HepG2 (cell line): ENCODE data around the gene DEPDC1B. TPM values are rescaled to one million over a fixed set of nuclear protein-coding genes. Genes with fewer than 3 reads are reported as not detected.
"Not testable (repeated sequence)": the region's sequence is repeated elsewhere in the genome, so short reads cannot be mapped to it uniquely, and the experiment has no call there.

Experiments
- ATAC-seq: fragments of 200-7000 bp; cut with Tn5 transposase; 3 replicates; pipeline ENCODE4 v1.9.1; 2020; ENCODE audit warnings: mild to moderate bottlenecking, moderate library complexity
- BruUV-seq: library from RNA; stranded (reverse); fragments of 400-500 nt; replicated peaks from 2 replicates; lab custom pipeline; 2021; lab: Mats Ljungman, UMichigan
- CTCF ChIA-PET: fragments of 300-600 bp; formaldehyde crosslinking; extraction: SDS; loops from one replicate; lab custom pipeline; 2021; ENCODE audit warnings: low total read pairs, inconsistent platforms, low intra/inter-chr PET ratio; lab: Yijun Ruan, JAX
- POLR2A ChIA-PET: fragments of 350-600 bp; sonication (Branson Sonifier 250); formaldehyde crosslinking; loops from one replicate; lab custom pipeline; 2020; ENCODE audit warnings: antibody characterized with exemption, inconsistent platforms; lab: Yijun Ruan, JAX
- DNase-seq: peaks from one replicate; pipeline ENCODE4 v3.0.0-alpha.2; 2015; ENCODE audit warnings: low spot score
- FAIRE-seq: peaks from 3 replicates; lab custom pipeline; 2011; peaks lifted over from hg19 to GRCh38; lab: Jason Lieb, UNC
- H2AFZ ChIP-seq: one replicate; pipeline ENCODE4 v1.6.1; 2011; ENCODE audit warnings: low read length, inconsistent platforms
- H3K27ac ChIP-seq: fragments of 300-600 bp; 3 replicates; pipeline ENCODE4 v1.8.0; 2011; ENCODE audit warnings: mixed run types, mild to moderate bottlenecking, mixed read lengths, low read length, inconsistent platforms; ENCODE audit not compliant: insufficient read depth; ENCODE audit errors: extremely low read length
- H3K27me3 ChIP-seq, 2 experiments: fragments of 200-600 bp in 1 of 2; 2 replicates in 1 of 2; 3 replicates in 1 of 2; pipeline versions ENCODE4 v1.6.0 to v1.8.0; 2011; ENCODE audit warnings: low read length in 2 of 2, mild to moderate bottlenecking in 2 of 2, moderate library complexity in 2 of 2, inconsistent platforms in 1 of 2; ENCODE audit not compliant: insufficient read depth in 2 of 2, control insufficient read depth in 1 of 2
- H3K36me3 ChIP-seq, 2 experiments: fragments of 200-600 bp in 1 of 2; replicated peaks in 1 of 2; 2 replicates in 1 of 2; 3 replicates in 1 of 2; pipeline versions ENCODE4 v1.5.1 to v1.8.0; 2011; ENCODE audit warnings: low read length in 2 of 2, inconsistent platforms in 1 of 2; ENCODE audit not compliant: insufficient read depth in 2 of 2, control insufficient read depth in 1 of 2
- H3K4me1 ChIP-seq: 2 replicates; pipeline ENCODE4 v1.5.1; 2012; ENCODE audit warnings: low read length, inconsistent platforms; ENCODE audit not compliant: insufficient read depth
- H3K4me2 ChIP-seq: 2 replicates; pipeline ENCODE4 v1.6.0; 2011; ENCODE audit warnings: low read depth, low read length, inconsistent platforms
- H3K4me3 ChIP-seq, 3 experiments: fragments of 200-600 bp in 1 of 3; sonication (generic), shearing (Covaris generic) in 1 of 3; replicated peaks in 1 of 3; 2 replicates each; pipeline ENCODE4 v1.5.1; 2011 to 2016; ENCODE audit warnings: low read length in 3 of 3, inconsistent platforms in 2 of 3, low read depth in 2 of 3, mild to moderate bottlenecking in 2 of 3, control low read depth in 1 of 3, mixed read lengths in 1 of 3; ENCODE audit not compliant: insufficient read depth in 1 of 3
- H3K79me2 ChIP-seq: one replicate; pipeline ENCODE4 v1.6.1; 2011; ENCODE audit warnings: low read length, inconsistent platforms; ENCODE audit not compliant: insufficient read depth
- H3K9ac ChIP-seq: 2 replicates; pipeline ENCODE4 v1.6.0; 2011; ENCODE audit warnings: mild to moderate bottlenecking, low read depth, low read length, inconsistent platforms; ENCODE audit not compliant: insufficient read depth
- H3K9me3 ChIP-seq: 2 replicates; pipeline ENCODE4 v1.5.1; 2012; ENCODE audit warnings: mild to moderate bottlenecking, low read length
- H4K20me1 ChIP-seq: 2 replicates; pipeline ENCODE4 v1.6.0; 2011; ENCODE audit warnings: inconsistent platforms, mild to moderate bottlenecking, low read length, moderate library complexity; ENCODE audit not compliant: insufficient read depth
- BCL6 ChIP-seq: IDR thresholded peaks from 2 replicates; pipeline ENCODE4 v1.6.1; 2016; ENCODE audit warnings: missing genetic modification reagents, missing compliant biosample characterization
- ZNF12 ChIP-seq: sonication (generic); formaldehyde crosslinking; IDR thresholded peaks from 2 replicates; pipeline ENCODE4 v1.5.0; 2020; ENCODE audit warnings: missing genetic modification reagents
- ZNF317 ChIP-seq: sonication (generic); formaldehyde crosslinking; IDR thresholded peaks from 2 replicates; pipeline ENCODE4 v1.5.0; 2020; ENCODE audit warnings: mild to moderate bottlenecking, missing genetic modification reagents
- WGBS: methylation state at CpG from one replicate; pipeline ENCODE4 v1.1.6; 2017; ENCODE audit warnings: low lambda C conversion rate; 5-methylcytosine and 5-hydroxymethylcytosine counted together
- in situ Hi-C: cut with HindIII; loops from 2 replicates; pipeline ENCODE4 v1.10.0; 2017; ENCODE audit warnings: low pct_unique_long_range_greater_than_20kb; ENCODE audit not compliant: extremely low pct_ligation_motif_present
- intact Hi-C: fragments of 100-400 bp; cut with micrococcal nuclease; formaldehyde crosslinking; loops from one replicate; pipeline ENCODE4 v1.10.0; 2022; ENCODE audit not compliant: unreplicated experiment
- polyA plus RNA-seq, 8 experiments: library from polyadenylated mRNA; depleted of rRNA in 3 of 8; stranded (reverse) in 7 of 8; unstranded in 1 of 8; fragments of >200 nt; fragmentation: Illumina TruSeq in 4 of 8; extraction: Trizol in 4 of 8; gene quantifications; 2 replicates each; pipeline versions ENCODE4 v1.2.1 to v1.2.3, GENCODE V29; 2011 to 2016; ENCODE audit warnings: low read depth in 4 of 8, missing spikeins in 1 of 8, mixed read lengths in 1 of 8; ENCODE audit not compliant: insufficient read depth in 1 of 8
- total RNA-seq, 5 experiments: library from RNA; depleted of rRNA; stranded (reverse); fragments of >200 nt; fragmentation: Illumina TruSeq; extraction: Trizol; gene quantifications; 2 replicates each; pipeline ENCODE4 v1.2.3, GENCODE V29; 2016; ENCODE audit warnings: low read depth in 1 of 5
- TF ChIP-seq, protein P1 (sequence below): sonication (generic); formaldehyde crosslinking; IDR thresholded peaks from 2 replicates; pipeline ENCODE4 v1.8.0; 2022; ENCODE audit warnings: mild to moderate bottlenecking, missing genetic modification reagents, borderline replicate concordance

Gene DEPDC1B
- total and polyA plus RNA-seq, 2 of the 13 experiments (the other 11 are each of a cell fraction or from before 2014, with no cell fraction given) = 29.5 to 51.3 TPM

DNA sequence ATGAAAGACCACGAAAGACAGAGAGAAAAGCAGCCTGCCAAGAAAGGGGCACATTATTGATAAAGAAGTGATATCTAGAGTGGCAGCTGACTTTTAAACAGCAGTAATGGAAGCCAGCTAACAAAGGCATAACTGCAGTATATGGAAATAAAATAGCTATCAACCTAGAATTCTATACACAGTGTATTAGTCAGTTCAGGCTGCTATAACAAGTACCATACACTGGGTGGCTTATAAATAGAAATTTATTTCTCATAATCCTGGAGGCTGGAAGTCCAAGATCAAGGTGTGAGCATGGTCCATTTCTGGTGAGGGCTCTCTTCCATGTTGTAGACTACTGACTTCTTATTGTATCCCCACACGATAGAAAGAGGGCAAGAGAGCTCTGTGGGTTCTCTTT, 109.8 kb downstream of the DEPDC1B start:
- H3K4me2 ChIP-seq = no peak overlapping the region
- no peak overlapping the region for H3K4me3 ChIP-seq
- DNase-seq = no peak
- no TSS peak for BruUV-seq
- TF ChIP-seq ZNF12 (CRISPR knock-in tag) = peak; percentile 96
- TF ChIP-seq BCL6 (CRISPR knock-in tag) = no peak
- peak; percentile 83 for TF ChIP-seq ZNF317 (CRISPR knock-in tag)
- H3K27me3 ChIP-seq = no peaks in the 10 kb centered on the region
- no peaks in the 10 kb centered on the region for H3K9me3 ChIP-seq
- intact Hi-C loops = no loop called here
- in situ Hi-C loops = loop anchor here (25.0 kb wide), 1 partner anchor 1203 kb away; no protein-coding TSS in a partner anchor
- H2AFZ ChIP-seq = no peak overlapping the region
- H3K4me1 ChIP-seq = peaks cover 12% of the 10 kb centered on the region; the same call in 1 of the 2 replicates
- H3K79me2 ChIP-seq = no peaks in the 10 kb centered on the region
- ChIA-PET CTCF (no interaction called here), POLR2A (no interaction called here)
- no peak overlapping the region for H3K9ac ChIP-seq
- H4K20me1 ChIP-seq = no peaks in the 10 kb centered on the region
- 97% methylated on average over 2 of the region's 2 CpGs for WGBS
- no peak overlapping the region for H3K27ac ChIP-seq
- ATAC-seq = no peak
- 0 out of 5 replicates have a peak, but pooled peaks cover 0 to 4% of the 10 kb centered on the region in 2 experiments for H3K36me3 ChIP-seq
- FAIRE-seq = no peak

- DNase-seq, H4K20me1 ChIP-seq, H3K27ac ChIP-seq, H3K27me3 ChIP-seq, H3K9me3 ChIP-seq, H3K4me2 ChIP-seq, FAIRE-seq, ATAC-seq, H3K36me3 ChIP-seq, H2AFZ ChIP-seq, H3K9ac ChIP-seq, H3K4me3 ChIP-seq, H3K79me2 ChIP-seq, POLR2A ChIA-PET, CTCF ChIA-PET, BruUV-seq: not testable (repeated sequence)
- intact Hi-C loops (loop anchor here (2.0 to 10.0 kb wide), 3 partner anchors 93 to 1403 kb away; no protein-coding TSS in a partner anchor), in situ Hi-C loops (loop anchor here (10.0 to 25.0 kb wide), 3 partner anchors 293 to 1200 kb away; no protein-coding TSS in a partner anchor)
- WGBS = 100% methylated on average over 6 of the region's 6 CpGs
- TF ChIP-seq, protein P1, sequence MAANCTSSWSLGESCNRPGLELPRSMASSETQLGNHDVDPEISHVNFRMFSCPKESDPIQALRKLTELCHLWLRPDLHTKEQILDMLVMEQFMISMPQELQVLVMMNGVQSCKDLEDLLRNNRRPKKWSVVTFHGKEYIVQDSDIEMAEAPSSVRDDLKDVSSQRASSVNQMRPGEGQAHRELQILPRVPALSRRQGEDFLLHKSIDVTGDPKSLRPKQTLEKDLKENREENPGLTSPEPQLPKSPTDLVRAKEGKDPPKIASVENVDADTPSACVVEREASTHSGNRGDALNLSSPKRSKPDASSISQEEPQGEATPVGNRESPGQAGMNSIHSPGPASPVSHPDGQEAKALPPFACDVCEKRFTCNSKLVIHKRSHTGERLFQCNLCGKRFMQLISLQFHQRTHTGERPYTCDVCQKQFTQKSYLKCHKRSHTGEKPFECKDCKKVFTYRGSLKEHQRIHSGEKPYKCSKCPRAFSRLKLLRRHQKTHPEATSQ = peak; percentile 71; the same call in 1 of the 2 replicates
- peaks cover 12% of the 10 kb centered on the region; the same call in 1 of the 2 replicates for H3K4me1 ChIP-seq
Measured at GRCh38 chr5:60587312-60587711, 112.7 kb downstream of the DEPDC1B start.
